H9 (cell line): ENCODE data around the gene DOCK1. TPM values are rescaled to one million over a fixed set of nuclear protein-coding genes. Genes with fewer than 3 reads are reported as not detected.

Source experiments
- DNase-seq: peaks from one replicate; pipeline ENCODE4 v3.0.0-alpha.2; 2017
- H2AFZ ChIP-seq: one replicate; pipeline ENCODE4 v1.6.1; 2013; ENCODE audit warnings: mild to moderate bottlenecking, low read length, control low read depth, moderate library complexity
- H2AK5ac ChIP-seq: 2 replicates; pipeline ENCODE4 v1.6.1; 2013; ENCODE audit warnings: low read length, control low read depth, mixed read lengths; ENCODE audit not compliant: insufficient read length
- H2BK120ac ChIP-seq: one replicate; pipeline ENCODE4 v1.6.1; 2013; ENCODE audit warnings: low read depth, mild to moderate bottlenecking, low read length, control low read depth, inconsistent platforms; ENCODE audit not compliant: poor library complexity, severe bottlenecking
- H2BK12ac ChIP-seq: 2 replicates; pipeline ENCODE4 v1.6.1; 2013; ENCODE audit warnings: low read length, control low read depth, mixed read lengths, low read depth; ENCODE audit not compliant: insufficient read length
- H2BK15ac ChIP-seq: 2 replicates; pipeline ENCODE4 v1.6.1; 2013; ENCODE audit warnings: low read depth, low read length, control low read depth
- H2BK20ac ChIP-seq: one replicate; pipeline ENCODE4 v1.6.1; 2013; ENCODE audit warnings: low read depth, mild to moderate bottlenecking, low read length, control low read depth, inconsistent platforms; ENCODE audit not compliant: poor library complexity, severe bottlenecking
- H2BK5ac ChIP-seq: 2 replicates; pipeline ENCODE4 v1.6.1; 2013; ENCODE audit warnings: low read length, control low read depth, mixed read lengths; ENCODE audit not compliant: insufficient read length
- H3K14ac ChIP-seq: 2 replicates; pipeline ENCODE4 v1.6.1; 2013; ENCODE audit warnings: low read length, control low read depth; ENCODE audit not compliant: insufficient read depth
- H3K18ac ChIP-seq: 2 replicates; pipeline ENCODE4 v1.6.1; 2013; ENCODE audit warnings: low read depth, mild to moderate bottlenecking, mixed read lengths, low read length, control low read depth; ENCODE audit not compliant: insufficient read length
- H3K23ac ChIP-seq: 2 replicates; pipeline ENCODE4 v1.6.1; 2013; ENCODE audit warnings: low read length, control low read depth, mixed read lengths, low read depth; ENCODE audit not compliant: insufficient read length
- H3K23me2 ChIP-seq: 2 replicates; pipeline ENCODE4 v1.6.1; 2013; ENCODE audit warnings: low read depth, mild to moderate bottlenecking, mixed read lengths, low read length, control low read depth; ENCODE audit not compliant: insufficient read length, poor library complexity, severe bottlenecking
- H3K27ac ChIP-seq: 2 replicates; pipeline ENCODE4 v1.5.1; 2013; ENCODE audit warnings: low read length, control low read depth, mixed read lengths, low read depth; ENCODE audit not compliant: insufficient read length
- H3K27me3 ChIP-seq: 2 replicates; pipeline ENCODE4 v1.6.1; 2013; ENCODE audit warnings: low read length, control low read depth, inconsistent platforms; ENCODE audit not compliant: insufficient read depth
- H3K4ac ChIP-seq: 2 replicates; pipeline ENCODE4 v1.6.1; 2013; ENCODE audit warnings: low read depth, mild to moderate bottlenecking, control low read depth, inconsistent platforms, low read length, moderate library complexity
- H3K4me1 ChIP-seq: 2 replicates; pipeline ENCODE4 v1.6.1; 2013; ENCODE audit warnings: low read length, control low read depth, inconsistent platforms; ENCODE audit not compliant: insufficient read depth
- H3K4me2 ChIP-seq: 2 replicates; pipeline ENCODE4 v1.6.1; 2013; ENCODE audit warnings: low read length, control low read depth, mixed read lengths; ENCODE audit not compliant: insufficient read length, insufficient read depth
- H3K56ac ChIP-seq: 2 replicates; pipeline ENCODE4 v1.6.1; 2013; ENCODE audit warnings: low read depth, mild to moderate bottlenecking, mixed read lengths, low read length, control low read depth; ENCODE audit not compliant: insufficient read length
- H3K79me1 ChIP-seq: 2 replicates; pipeline ENCODE4 v1.6.1; 2013; ENCODE audit warnings: low read depth, mild to moderate bottlenecking, moderate library complexity, low read length, control low read depth, inconsistent platforms; ENCODE audit not compliant: insufficient read depth, poor library complexity, severe bottlenecking
- H3K79me2 ChIP-seq: 2 replicates; pipeline ENCODE4 v1.6.1; 2013; ENCODE audit warnings: low read length, control low read depth, inconsistent platforms; ENCODE audit not compliant: insufficient read depth
- H3K9ac ChIP-seq: 2 replicates; pipeline ENCODE4 v1.6.1; 2013; ENCODE audit warnings: low read length, control low read depth, mixed read lengths; ENCODE audit not compliant: insufficient read length; ENCODE audit errors: extremely low read depth
- H3K9me3 ChIP-seq: one replicate; pipeline ENCODE4 v1.6.1; 2013; ENCODE audit warnings: low read depth, low read length, inconsistent platforms; ENCODE audit not compliant: control insufficient read depth
- H3T11ph ChIP-seq: one replicate; pipeline ENCODE4 v1.6.1; 2013; ENCODE audit warnings: mild to moderate bottlenecking, low read length, control low read depth, inconsistent platforms
- H4K20me1 ChIP-seq: one replicate; pipeline ENCODE4 v1.6.1; 2013; ENCODE audit not compliant: control insufficient read depth, insufficient read length, insufficient read depth
- H4K5ac ChIP-seq: 2 replicates; pipeline ENCODE4 v1.6.1; 2013; ENCODE audit warnings: low read depth, mild to moderate bottlenecking, mixed read lengths, low read length, control low read depth; ENCODE audit not compliant: insufficient read length
- H4K8ac ChIP-seq: replicated peaks from 2 replicates; pipeline ENCODE4 v1.6.1; 2013; ENCODE audit warnings: low read length, control low read depth, mixed read lengths, low read depth; ENCODE audit not compliant: insufficient read length
- H4K91ac ChIP-seq: 2 replicates; pipeline ENCODE4 v1.6.1; 2013; ENCODE audit warnings: low read depth, mild to moderate bottlenecking, moderate library complexity, mixed read lengths, low read length, control low read depth; ENCODE audit not compliant: insufficient read length
- H3K27ac Mint-ChIP-seq, 3 experiments: 2 replicates in 2 of 3; 3 replicates in 1 of 3; pipeline ENCODE4 v1.8.0; 2020 to 2021; ENCODE audit warnings: mixed read lengths in 3 of 3, mild to moderate bottlenecking in 1 of 3, moderate library complexity in 1 of 3
- H3K27me3 Mint-ChIP-seq: 2 replicates; pipeline ENCODE4 v1.8.0; 2021; ENCODE audit warnings: low read depth, mild to moderate bottlenecking, moderate library complexity, mixed read lengths
- H3K36me3 Mint-ChIP-seq, 3 experiments: 2 replicates in 2 of 3; 3 replicates in 1 of 3; pipeline ENCODE4 v1.8.0; 2020 to 2021; ENCODE audit warnings: low read depth in 3 of 3, mixed read lengths in 3 of 3; ENCODE audit not compliant: insufficient read depth in 1 of 3
- H3K4me1 Mint-ChIP-seq, 2 experiments: 2 replicates each; pipeline ENCODE4 v1.8.0; 2020; ENCODE audit warnings: mixed read lengths in 2 of 2
- H3K4me3 Mint-ChIP-seq, 2 experiments: 2 replicates in 1 of 2; 3 replicates in 1 of 2; pipeline ENCODE4 v1.8.0; 2020 to 2021; ENCODE audit warnings: mild to moderate bottlenecking in 2 of 2, mixed read lengths in 2 of 2, moderate library complexity in 1 of 2
- H3K9me3 Mint-ChIP-seq, 2 experiments: 2 replicates in 1 of 2; 3 replicates in 1 of 2; pipeline ENCODE4 v1.8.0; 2020; ENCODE audit warnings: mild to moderate bottlenecking in 2 of 2, mixed read lengths in 2 of 2, moderate library complexity in 1 of 2
- WGBS: extraction: QIAGEN DNeasy Blood & Tissue Kit; methylation state at CpG from one replicate; pipeline ENCODE4 v1.1.7; 2013; ENCODE audit warnings: missing lambda C conversion rate, low lambda C conversion rate, mixed read lengths; ENCODE audit not compliant: insufficient read length; ENCODE audit errors: extremely low coverage; 5-methylcytosine and 5-hydroxymethylcytosine counted together
- total RNA-seq: library from RNA; stranded (reverse); gene quantifications from 2 replicates; pipeline ENCODE4 v1.2.1, GENCODE V29; 2021
- TF ChIP-seq, protein P1 (sequence below): fragments of 200-600 bp; sonication (generic); conservative IDR thresholded peaks from 3 replicates; pipeline ENCODE4 v1.8.0; 2021; ENCODE audit warnings: antibody characterized with exemption, mild to moderate bottlenecking

The DOCK1 gene
- total RNA-seq, 1 experiment from 2014 or later: 57.0 TPM

DNA sequence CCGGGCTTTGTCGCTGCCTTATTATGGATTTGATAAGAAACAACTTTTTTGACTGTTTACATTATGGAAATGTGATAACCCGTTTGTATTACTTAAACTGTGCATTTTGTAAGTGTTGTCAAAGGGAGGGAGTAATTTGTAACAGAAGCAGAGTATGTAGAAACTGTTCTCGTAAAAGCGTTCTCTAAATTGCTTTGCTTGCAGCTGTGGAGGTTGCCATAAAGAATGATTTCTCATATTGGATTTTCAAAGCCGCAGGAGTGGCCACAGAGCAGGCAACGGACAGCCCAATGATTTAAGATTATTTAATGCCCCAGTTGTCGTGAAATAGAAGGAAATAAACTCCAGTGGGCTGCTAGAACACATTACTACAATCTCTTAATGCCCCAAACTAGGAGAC is 405.2 kb downstream of the DOCK1 start:
- no peak overlapping the region for H3K4me2 ChIP-seq
- Mint-ChIP-seq H3K4me3 (no peak overlapping the region), H3K9me3 (no peaks in the 10 kb centered on the region), H3K4me1 (peaks cover 21% of the 10 kb centered on the region in 2 experiments), H3K36me3 (no peaks in the 10 kb centered on the region), H3K27ac (peak overlapping the region in 2 of 3 experiments; percentile 7 to 57; a peak in 2 of 7 replicates), H3K27me3 (no peaks in the 10 kb centered on the region)
- no peak overlapping the region for H3T11ph ChIP-seq
- H3K18ac ChIP-seq: no peak overlapping the region
- WGBS: no CpG with 5 or more reads among the region's 8 CpGs
- H2AK5ac ChIP-seq: no peak overlapping the region
- no peak overlapping the region for H2BK120ac ChIP-seq
- no peaks in the 10 kb centered on the region for H3K9me3 ChIP-seq
- no peak overlapping the region for H3K4ac ChIP-seq
- no peaks in the 10 kb centered on the region for H3K27me3 ChIP-seq
- DNase-seq: no peak
- H3K9ac ChIP-seq: no peak overlapping the region
- no peak overlapping the region for H4K8ac ChIP-seq
- no peaks in the 10 kb centered on the region for H3K4me1 ChIP-seq
- no peak overlapping the region for H2BK12ac ChIP-seq
- TF ChIP-seq, protein P1, sequence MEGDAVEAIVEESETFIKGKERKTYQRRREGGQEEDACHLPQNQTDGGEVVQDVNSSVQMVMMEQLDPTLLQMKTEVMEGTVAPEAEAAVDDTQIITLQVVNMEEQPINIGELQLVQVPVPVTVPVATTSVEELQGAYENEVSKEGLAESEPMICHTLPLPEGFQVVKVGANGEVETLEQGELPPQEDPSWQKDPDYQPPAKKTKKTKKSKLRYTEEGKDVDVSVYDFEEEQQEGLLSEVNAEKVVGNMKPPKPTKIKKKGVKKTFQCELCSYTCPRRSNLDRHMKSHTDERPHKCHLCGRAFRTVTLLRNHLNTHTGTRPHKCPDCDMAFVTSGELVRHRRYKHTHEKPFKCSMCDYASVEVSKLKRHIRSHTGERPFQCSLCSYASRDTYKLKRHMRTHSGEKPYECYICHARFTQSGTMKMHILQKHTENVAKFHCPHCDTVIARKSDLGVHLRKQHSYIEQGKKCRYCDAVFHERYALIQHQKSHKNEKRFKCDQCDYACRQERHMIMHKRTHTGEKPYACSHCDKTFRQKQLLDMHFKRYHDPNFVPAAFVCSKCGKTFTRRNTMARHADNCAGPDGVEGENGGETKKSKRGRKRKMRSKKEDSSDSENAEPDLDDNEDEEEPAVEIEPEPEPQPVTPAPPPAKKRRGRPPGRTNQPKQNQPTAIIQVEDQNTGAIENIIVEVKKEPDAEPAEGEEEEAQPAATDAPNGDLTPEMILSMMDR: no peak
- no peak overlapping the region for H2BK5ac ChIP-seq
- H4K5ac ChIP-seq: no peak overlapping the region
- H4K91ac ChIP-seq: no peak overlapping the region
- no peak overlapping the region for H2AFZ ChIP-seq
- H3K79me2 ChIP-seq: no peaks in the 10 kb centered on the region
- H3K79me1 ChIP-seq: no peaks in the 10 kb centered on the region
- no peak overlapping the region for H3K27ac ChIP-seq
- no peak overlapping the region for H2BK20ac ChIP-seq
- H4K20me1 ChIP-seq: no peaks in the 10 kb centered on the region
- no peak overlapping the region for H3K14ac ChIP-seq
- no peak overlapping the region for H2BK15ac ChIP-seq
- H3K23ac ChIP-seq: no peak overlapping the region
- no peak overlapping the region for H3K56ac ChIP-seq
- no peaks in the 10 kb centered on the region for H3K23me2 ChIP-seq
